GM19193 (cell line): ENCODE results near the gene EIF3L.

Experiments
- POLR2A ChIP-seq: IDR thresholded peaks from 4 replicates; pipeline ENCODE4 v1.6.1; 2011; ENCODE audit not compliant: insufficient read depth, insufficient read length; ENCODE audit errors: extremely low read depth

Gene EIF3L

DNA sequence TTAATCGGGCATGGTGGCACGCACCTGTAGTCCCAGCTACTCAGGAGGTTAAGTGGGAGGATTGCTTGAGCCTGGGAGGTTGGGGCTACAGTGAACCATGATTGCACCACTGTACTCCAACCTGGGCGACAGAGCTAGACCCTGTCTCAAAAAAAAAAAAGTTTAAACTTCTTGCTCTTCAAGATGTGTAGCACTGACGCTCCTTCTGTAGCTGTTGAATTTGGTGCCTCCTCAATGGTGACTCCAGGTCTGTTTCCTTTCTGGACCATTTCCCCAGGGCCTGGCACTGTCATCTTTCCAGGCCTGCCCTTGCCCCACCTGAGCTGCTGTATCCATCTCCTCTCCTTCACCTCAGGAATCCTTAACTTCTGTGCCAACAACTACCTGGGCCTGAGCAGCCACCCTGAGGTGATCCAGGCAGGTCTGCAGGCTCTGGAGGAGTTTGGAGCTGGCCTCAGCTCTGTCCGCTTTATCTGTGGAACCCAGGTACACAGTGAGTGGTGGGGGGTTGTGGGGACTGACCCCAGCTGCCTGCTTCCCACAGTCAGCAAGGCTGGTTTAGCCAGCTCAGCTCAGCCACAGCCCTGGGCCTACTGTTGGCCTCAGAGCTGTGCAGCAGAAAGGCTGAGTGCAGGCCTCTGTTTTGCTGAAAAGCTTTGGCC lies 39.4 kb upstream of the EIF3L start:
- no peak for TF ChIP-seq POLR2A

DNA sequence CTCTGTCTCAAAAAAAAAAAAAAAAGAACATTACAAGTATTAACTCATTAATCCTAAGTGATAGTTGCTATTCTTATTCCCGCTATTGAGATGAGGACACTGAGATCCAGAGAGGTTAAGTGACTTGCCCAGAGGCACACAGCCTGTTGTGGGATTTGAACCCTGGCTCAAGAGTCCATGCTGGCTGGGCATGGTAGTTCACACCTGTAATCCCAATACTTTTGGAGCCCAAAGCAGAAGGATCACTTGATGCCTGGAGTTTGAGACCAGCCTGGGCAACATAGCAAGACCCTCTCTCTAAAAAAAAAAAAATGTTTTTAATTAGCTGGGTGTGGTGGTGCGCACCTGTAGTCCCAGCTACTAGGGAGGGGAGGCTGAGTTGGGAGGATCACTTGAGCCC lies 37.4 kb upstream of the EIF3L start:
- TF ChIP-seq POLR2A, result no peak

DNA sequence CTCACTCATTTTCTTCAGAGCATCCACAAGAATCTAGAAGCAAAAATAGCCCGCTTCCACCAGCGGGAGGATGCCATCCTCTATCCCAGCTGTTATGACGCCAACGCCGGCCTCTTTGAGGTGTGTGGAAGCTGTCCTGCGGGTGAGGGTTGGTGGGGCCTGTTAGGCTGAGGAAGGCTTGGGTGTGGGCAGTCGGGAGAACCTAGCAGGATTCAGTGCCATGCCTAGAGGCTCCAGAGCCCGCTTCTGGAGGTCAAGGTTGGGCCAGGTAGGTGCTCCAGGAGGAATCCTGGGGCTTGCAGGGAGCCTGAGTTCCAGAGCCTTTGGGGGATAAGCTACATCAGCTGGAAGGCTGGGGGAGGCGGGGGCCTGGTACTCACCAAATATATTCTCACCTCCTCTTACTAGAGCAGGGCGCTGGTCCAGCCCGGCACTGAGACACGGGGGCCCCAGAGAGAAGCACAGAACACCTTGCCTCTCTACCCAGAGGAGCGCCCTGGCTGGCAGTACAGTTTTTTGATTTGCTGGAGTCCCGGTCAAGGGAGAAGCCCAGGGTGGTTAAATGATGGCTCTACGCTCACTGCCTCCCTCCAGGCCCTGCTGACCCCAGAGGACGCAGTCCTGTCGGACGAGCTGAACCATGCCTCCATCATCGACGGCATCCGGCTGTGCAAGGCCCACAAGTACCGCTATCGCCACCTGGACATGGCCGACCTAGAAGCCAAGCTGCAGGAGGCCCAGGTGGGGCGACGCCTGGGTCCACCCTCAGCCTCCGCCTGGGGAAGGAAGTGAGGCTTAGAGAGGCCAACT lies 36.1 kb upstream of the EIF3L start:
- TF ChIP-seq POLR2A, result no peak

- no peak for TF ChIP-seq POLR2A
Observed at GRCh38 chr22:37815593-37815992, 33.6 kb upstream of the EIF3L start.

DNA sequence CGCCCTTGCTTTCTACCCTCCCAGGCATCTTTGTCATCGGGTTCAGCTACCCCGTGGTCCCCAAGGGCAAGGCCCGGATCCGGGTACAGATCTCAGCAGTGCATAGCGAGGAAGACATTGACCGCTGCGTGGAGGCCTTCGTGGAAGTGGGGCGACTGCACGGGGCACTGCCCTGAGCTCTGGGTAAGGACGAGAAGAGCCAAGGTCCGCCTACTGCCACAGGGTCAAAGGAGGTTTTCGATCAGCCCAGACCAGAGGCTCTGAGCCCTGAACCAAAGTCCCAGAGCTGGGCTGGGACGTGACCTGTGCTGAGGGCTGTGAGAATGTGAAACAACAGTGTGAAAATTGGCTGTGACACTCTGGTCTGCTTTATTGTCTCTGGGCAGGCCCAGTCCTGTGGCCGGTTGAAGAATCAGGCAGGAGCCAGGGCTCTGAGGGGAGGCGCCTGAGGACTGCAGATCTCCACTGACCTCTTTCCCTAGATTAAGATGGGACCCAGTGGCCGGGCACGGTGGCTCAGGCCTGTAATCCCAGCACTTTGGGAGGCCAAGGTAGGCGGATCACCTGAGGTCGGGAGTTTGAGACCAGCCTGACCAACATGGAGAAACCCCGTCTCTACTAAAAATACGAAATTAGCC lies 32.6 kb upstream of the EIF3L start:
- no peak for TF ChIP-seq POLR2A

DNA sequence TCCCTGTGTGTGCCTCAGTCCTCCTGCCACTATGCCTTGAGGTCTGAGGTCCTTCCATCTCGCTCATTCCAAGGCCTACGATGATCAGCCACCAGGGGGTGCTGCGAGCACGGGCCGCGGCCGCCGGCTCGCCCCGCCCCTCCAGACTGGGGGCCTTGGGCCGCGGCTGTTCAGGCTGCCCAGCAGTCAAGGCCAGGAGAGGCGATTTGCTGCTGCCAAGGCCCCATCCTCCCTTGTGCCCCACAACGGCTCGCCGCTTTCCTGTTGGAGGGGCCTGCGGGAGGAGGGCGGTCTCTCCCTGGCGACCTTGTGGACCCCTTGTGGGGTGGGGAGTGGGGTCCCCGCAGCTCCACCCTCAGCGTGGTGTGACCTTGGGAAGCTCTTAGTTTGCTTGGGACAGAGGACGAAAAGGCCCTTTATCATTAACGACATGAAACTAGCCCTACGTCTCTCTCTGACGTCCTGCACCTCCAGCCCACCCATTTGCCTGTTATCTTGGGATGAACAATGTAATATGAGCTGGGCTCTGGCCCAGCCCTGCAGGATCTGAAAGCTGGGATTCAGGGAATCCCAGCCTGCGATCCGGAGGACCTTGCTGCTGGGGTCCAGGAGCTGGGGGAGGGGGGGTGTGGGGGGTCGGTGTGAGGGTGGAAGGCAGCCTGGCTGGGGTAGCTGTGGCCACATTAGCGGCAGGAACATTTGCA lies 31.4 kb upstream of the EIF3L start:
- TF ChIP-seq POLR2A, result no peak

DNA sequence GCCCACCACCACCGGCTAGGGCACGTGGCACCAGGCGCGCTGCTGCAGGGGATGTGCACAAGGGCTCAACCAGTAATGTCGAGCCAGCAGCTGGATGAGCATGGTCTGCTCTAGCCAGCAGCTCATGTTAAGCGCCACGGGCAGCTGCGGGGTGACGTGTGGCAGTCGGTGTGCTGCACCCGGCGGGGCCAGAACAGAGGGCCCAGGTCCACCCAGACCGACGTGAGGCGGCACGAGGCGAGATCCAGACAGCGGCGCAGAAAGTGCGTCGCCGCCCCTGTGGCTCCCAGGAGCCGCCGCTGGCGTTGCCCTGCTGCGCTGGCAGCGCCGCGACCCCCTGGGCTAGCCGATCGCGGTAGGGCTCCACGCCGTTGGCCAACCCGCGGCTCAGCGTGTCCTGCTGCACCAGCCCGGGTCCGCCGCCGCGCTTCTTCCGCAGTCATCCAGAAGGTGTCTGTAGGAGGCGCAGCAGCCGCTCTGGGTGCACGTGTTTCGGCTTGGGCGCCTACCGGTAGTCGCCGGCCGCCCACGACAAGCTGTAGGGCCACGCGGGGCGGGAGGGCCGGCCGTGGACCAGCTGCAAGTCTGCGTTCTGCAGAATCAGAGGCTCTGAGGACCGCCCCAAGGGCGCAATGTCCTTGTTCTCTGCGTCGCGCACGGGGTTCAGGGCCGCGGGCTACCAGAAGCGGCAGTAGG lies 30.7 kb upstream of the EIF3L start:
- no peak for TF ChIP-seq POLR2A

DNA sequence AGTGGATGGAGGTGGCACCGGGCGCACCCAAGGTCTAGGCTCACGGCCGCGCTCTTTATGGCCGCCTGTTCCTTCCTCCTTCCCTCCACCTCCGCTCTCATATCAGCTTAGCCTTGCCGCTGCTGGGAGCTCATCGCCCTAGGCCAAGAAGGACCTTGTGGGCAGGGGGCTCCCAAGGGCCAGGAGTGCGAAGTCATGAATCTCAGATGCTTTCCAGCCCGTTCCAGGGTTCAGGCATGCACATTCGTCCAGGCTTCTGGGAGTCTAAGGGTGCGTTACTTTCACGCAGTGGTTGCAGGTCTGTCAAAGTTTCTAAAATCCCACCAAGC lies 30.1 kb upstream of the EIF3L start:
- TF ChIP-seq POLR2A, result no peak

GRCh38 chr22:37820350-37820749 lies 28.9 kb upstream of the EIF3L start:
- TF ChIP-seq POLR2A, result no peak

DNA sequence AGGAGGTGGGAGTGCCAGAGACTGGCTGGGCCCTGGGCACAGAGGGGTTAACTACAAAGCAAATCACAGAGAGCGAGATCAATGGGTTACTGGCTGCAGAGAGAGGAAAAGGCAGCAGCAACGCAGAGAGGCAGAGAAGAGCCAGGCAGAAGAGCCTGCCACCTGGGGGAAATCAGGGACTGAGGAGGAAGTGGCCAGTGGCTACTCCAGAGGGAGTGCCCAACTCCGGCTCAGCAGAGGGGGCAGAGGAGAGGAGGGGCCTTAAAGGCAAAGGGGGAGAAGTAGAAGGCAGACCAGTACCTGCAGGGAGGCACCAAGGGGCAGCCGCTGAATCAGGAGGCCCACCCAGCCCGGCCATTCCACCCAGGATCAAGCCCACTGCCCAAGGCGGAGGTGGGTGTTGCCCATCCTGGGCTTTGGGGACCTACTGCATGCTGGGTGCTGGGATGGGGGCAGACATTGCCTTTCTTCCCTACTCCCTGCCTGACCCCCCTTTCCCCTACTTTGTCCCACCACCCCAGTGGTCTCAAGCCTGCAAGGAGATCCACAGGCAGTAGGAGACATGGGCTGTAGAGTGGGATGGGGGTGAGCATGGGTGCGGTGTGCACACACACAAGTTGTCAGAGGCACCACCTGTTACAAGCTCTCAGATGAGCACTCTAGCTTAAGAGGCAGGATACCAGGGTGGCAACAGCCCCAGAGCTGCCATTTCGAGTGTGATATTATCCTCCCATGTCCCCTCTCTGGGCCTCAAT lies 27.0 kb upstream of the EIF3L start:
- TF ChIP-seq POLR2A, result no peak

- no peak for TF ChIP-seq POLR2A
Observed at GRCh38 chr22:37823134-37823985, 25.9 kb upstream of the EIF3L start, which contains the start of gene GALR3. Gene GALR3, plus strand, starts transcription at chr22:37823382. Its CDS starts 25 bp downstream, at chr22:37823407.

GRCh38 chr22:37824674-37825641 lies 24.3 kb upstream of the EIF3L start:
- no peak for TF ChIP-seq POLR2A
